Vagina (tissue), 2 donors: Measurements from ENCODE around the gene SERINC3. TPM values are rescaled to one million over a fixed set of nuclear protein-coding genes. Genes with fewer than 3 reads are reported as not detected.
"Not testable (repeated sequence)": the region's sequence is repeated elsewhere in the genome, so short reads cannot be mapped to it uniquely, and the experiment has no call there.

Source experiments
- DNase-seq, 2 donors: peaks; one replicate each; pipeline ENCODE4 v3.0.0-alpha.2; 2017; ENCODE audit errors: extremely low spot score in 2 of 2
- H3K27ac ChIP-seq: fragments of 200-600 bp; sonication (generic); one replicate; pipeline ENCODE4 v1.5.1; 2019
- H3K27me3 ChIP-seq: fragments of 200-600 bp; sonication (generic); one replicate; pipeline ENCODE4 v1.5.1; 2019
- H3K36me3 ChIP-seq, 2 donors: fragments of 200-600 bp; sonication (generic); one replicate each; pipeline ENCODE4 v1.5.1; 2017 to 2019
- H3K4me1 ChIP-seq: fragments of 200-600 bp; sonication (generic); one replicate; pipeline ENCODE4 v1.5.1; 2019
- H3K4me3 ChIP-seq, 2 donors: fragments of 200-600 bp; sonication (generic); 1 replicate in 1 of 2; 2 replicates in 1 of 2; pipeline ENCODE4 v1.5.1; 2016 to 2019
- H3K9me3 ChIP-seq: fragments of 200-600 bp; sonication (generic); one replicate; pipeline ENCODE4 v1.5.1; 2019
- CTCF ChIP-seq, 3 experiments: fragments of 450-650 bp in 2 of 3; fragments of 200-600 bp in 1 of 3; sonication (generic) in 1 of 3; IDR thresholded peaks; one replicate each; pipeline ENCODE4 v1.5.1; 2017 to 2019; ENCODE audit warnings: antibody characterized with exemption in 3 of 3, mild to moderate bottlenecking in 2 of 3, moderate library complexity in 2 of 3
- POLR2A ChIP-seq, 2 donors: fragments of 450-650 bp; IDR thresholded peaks; one replicate each; pipeline ENCODE4 v1.6.1; 2017; ENCODE audit warnings: antibody characterized with exemption in 2 of 2, mild to moderate bottlenecking in 2 of 2, moderate library complexity in 2 of 2
- POLR2AphosphoS5 ChIP-seq, 2 donors: sonication (generic); formaldehyde crosslinking; IDR thresholded peaks; one replicate each; pipeline ENCODE4 v1.9.0; 2017; ENCODE audit warnings: antibody characterized with exemption in 2 of 2, mild to moderate bottlenecking in 2 of 2, low read depth in 1 of 2; ENCODE audit not compliant: insufficient read depth in 1 of 2
- intact Hi-C: fragments of 100-400 bp; cut with DNase I; formaldehyde crosslinking; loops from one replicate; pipeline ENCODE4 v1.15.1; 2023
- total RNA-seq: library from RNA; depleted of rRNA; stranded (reverse); fragments of >200 nt; gene quantifications from one replicate; pipeline ENCODE4 v1.2.3, GENCODE V29; 2016

The SERINC3 gene
- total RNA-seq, 1 donor from 2014 or later, result 77.3 TPM

GRCh38 chr20:44475372-44475693 lies 46.5 kb downstream of the SERINC3 start:
- Histone ChIP-seq H3K4me1 (peaks cover 20% of the 10 kb centered on the region), H3K36me3 (peaks cover 0 to 7% of the 10 kb centered on the region in 2 donors), H3K27ac (peak overlapping the region; percentile 96), H3K27me3 (no peaks in the 10 kb centered on the region), H3K9me3 (no peaks in the 10 kb centered on the region), H3K4me3 (peak overlapping the region; percentile 69 to 91)
- no peak for DNase-seq
- intact Hi-C loops, result loop anchor here (10.0 kb wide), 1 partner anchor 139 kb away; no protein-coding TSS in a partner anchor
- TF ChIP-seq POLR2AphosphoS5 (IDR thresholded peaks at IDR 0.05; ENCODE audit: insufficient read depth in 1 of 2, low read depth in 1 of 2), result no peak
- TF ChIP-seq POLR2A (IDR thresholded peaks at IDR 0.05), result no peak
- TF ChIP-seq CTCF (IDR thresholded peaks at IDR 0.05), result no peak

- intact Hi-C loops, result loop anchor here (10.0 kb wide), 1 partner anchor 143 kb away; no protein-coding TSS in a partner anchor
- H3K27me3 ChIP-seq, DNase-seq, H3K9me3 ChIP-seq, H3K27ac ChIP-seq, H3K36me3 ChIP-seq, H3K4me3 ChIP-seq: not testable (repeated sequence)
- H3K4me1 ChIP-seq, result peaks cover 20% of the 10 kb centered on the region
Measured at GRCh38 chr20:44472283-44472682, 49.6 kb downstream of the SERINC3 start.

- no peak for DNase-seq
- intact Hi-C loops, result loop anchor here (10.0 kb wide), 1 partner anchor 143 kb away; no protein-coding TSS in a partner anchor
- H3K27me3 ChIP-seq, result no peaks in the 10 kb centered on the region
- no peak overlapping the region for H3K4me3 ChIP-seq
- no peaks in the 10 kb centered on the region for H3K36me3 ChIP-seq
- H3K27ac ChIP-seq, result no peak overlapping the region
- no peaks in the 10 kb centered on the region for H3K9me3 ChIP-seq
- TF ChIP-seq CTCF (IDR thresholded peaks at IDR 0.05) (peak in 1 of 3 experiments; percentile 19), POLR2AphosphoS5 (IDR thresholded peaks at IDR 0.05; ENCODE audit: insufficient read depth in 1 of 2, low read depth in 1 of 2) (no peak)
- H3K4me1 ChIP-seq, result peaks cover 15% of the 10 kb centered on the region
Measured at GRCh38 chr20:44471481-44471882, 50.4 kb downstream of the SERINC3 start.

GRCh38 chr20:44470327-44470726 lies 51.5 kb downstream of the SERINC3 start:
- H3K27me3 ChIP-seq, result no peaks in the 10 kb centered on the region
- DNase-seq, result no peak
- TF ChIP-seq POLR2A (IDR thresholded peaks at IDR 0.05) (no peak), POLR2AphosphoS5 (IDR thresholded peaks at IDR 0.05; ENCODE audit: insufficient read depth in 1 of 2, low read depth in 1 of 2) (no peak), CTCF (IDR thresholded peaks at IDR 0.05) (no peak)
- H3K4me3 ChIP-seq, result no peak overlapping the region
- intact Hi-C loops, result loop anchor here (10.0 kb wide), 1 partner anchor 144 kb away; no protein-coding TSS in a partner anchor
- no peaks in the 10 kb centered on the region for H3K36me3 ChIP-seq
- peaks cover 5% of the 10 kb centered on the region for H3K4me1 ChIP-seq
- H3K9me3 ChIP-seq, result no peaks in the 10 kb centered on the region
- H3K27ac ChIP-seq, result no peak overlapping the region

GRCh38 chr20:44468044-44468782 lies 53.7 kb downstream of the SERINC3 start:
- Histone ChIP-seq H3K27ac (peak overlapping the region; percentile 14), H3K27me3 (no peaks in the 10 kb centered on the region), H3K4me1 (no peaks in the 10 kb centered on the region), H3K4me3 (no peak overlapping the region), H3K9me3 (no peaks in the 10 kb centered on the region), H3K36me3 (no peaks in the 10 kb centered on the region)
- no peak for TF ChIP-seq POLR2A (IDR thresholded peaks at IDR 0.05)
- TF ChIP-seq CTCF (IDR thresholded peaks at IDR 0.05), result no peak
- TF ChIP-seq POLR2AphosphoS5 (IDR thresholded peaks at IDR 0.05; ENCODE audit: insufficient read depth in 1 of 2, low read depth in 1 of 2), result no peak
- intact Hi-C loops, result no loop called here
- DNase-seq, result no peak
